A549 (cell line): Measurements from ENCODE around the gene CPT1B. TPM values are rescaled to one million over a fixed set of nuclear protein-coding genes. Genes with fewer than 3 reads are reported as not detected.

Experiments used
- ATAC-seq, 2 experiments: fragments of 200-7000 bp in 1 of 2; fragments of >200 bp in 1 of 2; cut with Nextera tagmentation in 1 of 2; cut with Tn5 transposase in 1 of 2; 3 replicates each; pipeline versions ENCODE4 v1.8.0 to v1.9.1; 2018 to 2020; ENCODE audit warnings: mild to moderate bottlenecking in 1 of 2, moderate library complexity in 1 of 2
- CTCF ChIA-PET: fragments of 300-600 bp; sonication (Branson Sonifier 250); formaldehyde crosslinking; extraction: SDS; loops from one replicate; lab custom pipeline; 2021; ENCODE audit warnings: antibody characterized with exemption, inconsistent platforms; lab: Yijun Ruan, JAX
- POLR2A ChIA-PET: fragments of 350-600 bp; formaldehyde crosslinking; extraction: SDS; loops from one replicate; lab custom pipeline; 2021; ENCODE audit warnings: antibody characterized with exemption, inconsistent platforms; lab: Yijun Ruan, JAX
- DNase-seq, 2 experiments: peaks; one replicate each; pipeline versions ENCODE4 v3.0.0 to v3.0.0-alpha.2; 2011 to 2016; ENCODE audit warnings: low read depth in 1 of 2, low spot score in 1 of 2
- FAIRE-seq: peaks from 2 replicates; lab custom pipeline; 2011; peaks lifted over from hg19 to GRCh38; lab: Jason Lieb, UNC
- H3K27ac ChIP-seq, 2 experiments: fragments of >200 bp; sonication (Bioruptor Twin); formaldehyde crosslinking; 3 replicates each; pipeline ENCODE4 v1.5.1; 2016 to 2017
- H3K4me1 ChIP-seq: fragments of >200 bp; sonication (Bioruptor Twin); formaldehyde crosslinking; 3 replicates; pipeline ENCODE4 v1.6.1; 2016
- H3K4me2 ChIP-seq: fragments of >200 bp; sonication (Bioruptor Twin); formaldehyde crosslinking; 3 replicates; pipeline ENCODE4 v1.6.1; 2016
- H3K4me3 ChIP-seq: fragments of >200 bp; sonication (Bioruptor Twin); formaldehyde crosslinking; 3 replicates; pipeline ENCODE4 v1.5.1; 2016
- H3K9me3 ChIP-seq: fragments of >200 bp; sonication (Bioruptor Twin); formaldehyde crosslinking; 3 replicates; pipeline ENCODE4 v1.6.1; 2016
- BHLHE40 ChIP-seq: IDR thresholded peaks from 2 replicates; pipeline ENCODE4 v1.6.1; 2012; ENCODE audit warnings: low read depth, low read length, inconsistent platforms
- CBX2 ChIP-seq: fragments of 200-600 bp; sonication (generic); IDR thresholded peaks from 2 replicates; pipeline ENCODE4 v1.6.1; 2016; ENCODE audit warnings: low read depth, mild to moderate bottlenecking, borderline replicate concordance
- CHD2 ChIP-seq: fragments of 150-350 bp; IDR thresholded peaks from 2 replicates; pipeline ENCODE4 v1.6.1; 2014; ENCODE audit warnings: low read length; ENCODE audit not compliant: partially characterized antibody
- ESRRA ChIP-seq: fragments of 150-350 bp; IDR thresholded peaks from 2 replicates; pipeline ENCODE4 v1.6.1; 2014; ENCODE audit warnings: mild to moderate bottlenecking, low read length, borderline replicate concordance
- FOSB ChIP-seq: fragments of 250-450 bp; sonication (Bioruptor Pico); IDR thresholded peaks from 2 replicates; pipeline ENCODE4 v1.5.0; 2020; ENCODE audit warnings: mild to moderate bottlenecking, moderate library complexity
- HES2 ChIP-seq: fragments of >200 bp; sonication (Bioruptor Twin); formaldehyde crosslinking; IDR thresholded peaks from 2 replicates; pipeline ENCODE4 v1.6.1; 2016
- HEYL ChIP-seq: fragments of 250-450 bp; sonication (Bioruptor Pico); IDR thresholded peaks from 2 replicates; pipeline ENCODE4 v1.8.0; 2021; ENCODE audit warnings: mild to moderate bottlenecking, moderate library complexity
- HOXA7 ChIP-seq: fragments of 250-450 bp; sonication (Bioruptor Pico); IDR thresholded peaks from 2 replicates; pipeline ENCODE4 v1.5.0; 2020; ENCODE audit warnings: mild to moderate bottlenecking, moderate library complexity
- HOXB13 ChIP-seq: fragments of 250-450 bp; sonication (Bioruptor Pico); IDR thresholded peaks from 2 replicates; pipeline ENCODE4 v1.5.0; 2020; ENCODE audit warnings: low read depth, mild to moderate bottlenecking, moderate library complexity
- MAFK ChIP-seq: fragments of 450-650 bp; IDR thresholded peaks from 2 replicates; pipeline ENCODE4 v1.6.1; 2014; ENCODE audit not compliant: partially characterized antibody
- NR3C1 ChIP-seq: fragments of >200 bp; sonication (Bioruptor Twin); formaldehyde crosslinking; IDR thresholded peaks from 3 replicates; pipeline ENCODE4 v1.6.1; 2017
- PHF8 ChIP-seq: fragments of 200-600 bp; sonication (generic); IDR thresholded peaks from 2 replicates; pipeline ENCODE4 v1.6.1; 2016; ENCODE audit warnings: low read depth, mild to moderate bottlenecking, antibody characterized with exemption, moderate library complexity, borderline replicate concordance
- POLR2A ChIP-seq: IDR thresholded peaks from 2 replicates; pipeline ENCODE4 v1.6.1; 2012; ENCODE audit warnings: mild to moderate bottlenecking, low read length
- POLR2AphosphoS2 ChIP-seq: conservative IDR thresholded peaks from 2 replicates; pipeline ENCODE4 v1.6.1; 2012; ENCODE audit warnings: low read length, improper control_type of control experiment, inconsistent platforms
- RARB ChIP-seq: fragments of 250-450 bp; sonication (Bioruptor Pico); IDR thresholded peaks from 2 replicates; pipeline ENCODE4 v1.8.0; 2021; ENCODE audit warnings: mild to moderate bottlenecking, moderate library complexity
- RCOR1 ChIP-seq: fragments of 150-350 bp; IDR thresholded peaks from 2 replicates; pipeline ENCODE4 v1.6.1; 2014; ENCODE audit warnings: antibody characterized with exemption, low read length, low read depth
- REST ChIP-seq: fragments of 200-600 bp; sonication (generic); IDR thresholded peaks from 2 replicates; pipeline ENCODE4 v1.6.1; 2016; ENCODE audit warnings: antibody characterized with exemption, mild to moderate bottlenecking, moderate library complexity
- RNF2 ChIP-seq: fragments of 200-600 bp; sonication (generic); IDR thresholded peaks from 2 replicates; pipeline ENCODE4 v1.6.1; 2016; ENCODE audit warnings: low read depth, mild to moderate bottlenecking, antibody characterized with exemption, moderate library complexity, borderline replicate concordance
- SREBF2 ChIP-seq: fragments of 450-650 bp; IDR thresholded peaks from 2 replicates; pipeline ENCODE4 v1.6.1; 2014; ENCODE audit warnings: mild to moderate bottlenecking, moderate library complexity
- ZFP36 ChIP-seq: fragments of 450-650 bp; IDR thresholded peaks from 2 replicates; pipeline ENCODE4 v1.6.1; 2014; ENCODE audit warnings: borderline replicate concordance; ENCODE audit not compliant: partially characterized antibody
- WGBS: methylation state at CpG from one replicate; pipeline ENCODE4 v1.1.6; 2017; ENCODE audit errors: missing lambda C conversion rate; 5-methylcytosine and 5-hydroxymethylcytosine counted together
- polyA plus RNA-seq, 4 experiments: library from polyadenylated mRNA; depleted of rRNA in 3 of 4; stranded (reverse); fragments of >200 nt; fragmentation: RNase III in 1 of 4; extraction: RNeasy Plus Mini Kit Qiagen cat#74134 plus additional on column Dnase treatment in 1 of 4; gene quantifications; 2 replicates in 3 of 4; 3 replicates in 1 of 4; pipeline ENCODE4 v1.2.3, GENCODE V29; 2011 to 2017
- TF ChIP-seq, protein P1 (sequence below): IDR thresholded peaks from 2 replicates; pipeline ENCODE4 v1.6.1; 2012

The CPT1B gene
- polyA plus RNA-seq, 2 of the 4 experiments (the other 2 are of a cell fraction): 12.1 to 26.5 TPM

DNA sequence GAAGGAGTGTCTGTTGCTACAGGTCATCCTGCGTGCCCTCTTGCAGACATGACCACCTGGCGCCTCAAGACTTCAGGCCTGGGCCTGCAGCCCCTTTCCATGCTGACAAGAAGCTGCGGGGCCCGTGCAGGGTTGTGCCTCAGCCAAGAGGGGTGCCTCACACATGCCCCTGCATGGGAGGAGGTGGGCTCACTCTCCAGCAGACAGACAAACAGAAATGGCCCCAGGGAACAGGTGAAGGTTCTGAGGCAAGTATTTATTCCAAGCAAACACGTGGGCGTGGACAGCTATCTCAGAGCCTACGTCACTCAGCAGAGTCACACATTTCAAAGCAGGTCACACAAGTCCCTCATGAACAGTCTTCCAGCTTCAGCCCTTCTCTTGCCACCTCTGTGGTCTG is 9.6 kb downstream of the CPT1B start:
- 94% methylated on average over 7 of the region's 7 CpGs for WGBS
- ChIA-PET CTCF (interaction anchor here (3.0 kb wide), 1 partner anchor 52 kb away, joined by 10 read pairs; no protein-coding TSS in a partner anchor), POLR2A (no interaction called here)
- Histone ChIP-seq H3K4me2 (no peak overlapping the region), H3K9me3 (no peaks in the 10 kb centered on the region), H3K4me3 (no peak overlapping the region), H3K4me1 (no peaks in the 10 kb centered on the region), H3K27ac (no peak overlapping the region)
- DNase-seq: no peak
- FAIRE-seq: no peak
- no peak for ATAC-seq
- no peak for TF ChIP-seq HES2
- no peak for TF ChIP-seq SREBF2
- no peak for TF ChIP-seq CHD2
- TF ChIP-seq RARB (CRISPR knock-in tag): no peak
- TF ChIP-seq CBX2: no peak
- no peak for TF ChIP-seq REST
- no peak for TF ChIP-seq FOSB (CRISPR knock-in tag)
- TF ChIP-seq POLR2A: no peak
- TF ChIP-seq NR3C1: no peak
- TF ChIP-seq HEYL: no peak
- no peak for TF ChIP-seq ESRRA
- no peak for TF ChIP-seq PHF8
- TF ChIP-seq HOXB13 (CRISPR knock-in tag): no peak
- no peak for TF ChIP-seq POLR2AphosphoS2
- no peak for TF ChIP-seq ZFP36

DNA sequence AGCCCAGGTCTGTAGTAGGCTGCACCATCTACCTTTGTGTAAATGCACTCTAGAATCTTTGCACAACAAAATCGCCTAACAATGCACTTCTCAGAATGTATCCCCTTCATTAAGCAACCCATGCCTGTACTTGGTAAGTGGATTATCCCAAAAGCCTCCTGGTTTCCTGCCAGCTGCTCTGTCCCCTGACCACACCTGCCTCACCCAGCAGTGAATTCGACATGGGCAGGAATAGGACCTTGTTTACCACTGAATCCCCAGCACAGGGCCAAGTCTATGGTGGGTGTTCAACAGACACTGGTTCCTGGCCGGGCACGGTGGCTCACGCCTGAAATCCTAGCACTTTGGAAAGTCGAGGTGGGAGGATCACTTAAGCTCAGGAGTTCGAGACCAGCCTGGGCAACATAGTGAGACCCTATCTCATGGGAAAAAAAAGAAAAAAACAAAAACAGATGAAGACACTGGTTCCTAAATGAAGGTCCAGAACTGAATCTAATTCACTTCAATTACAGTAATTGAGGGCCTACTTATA is 10.4 kb downstream of the CPT1B start:
- Histone ChIP-seq H3K4me2 (no peak overlapping the region), H3K9me3 (no peaks in the 10 kb centered on the region), H3K4me3 (no peak overlapping the region)
- ChIA-PET POLR2A (no interaction called here), CTCF (interaction anchor here (3.0 kb wide), 1 partner anchor 53 kb away, joined by 10 read pairs; no protein-coding TSS in a partner anchor)
- ATAC-seq (no peak), FAIRE-seq (no peak), DNase-seq (no peak)
- no peak for TF ChIP-seq RCOR1
- TF ChIP-seq SREBF2: no peak
- no peak for TF ChIP-seq POLR2AphosphoS2
- no peak for TF ChIP-seq CBX2
- no peak for TF ChIP-seq REST
- no peak for TF ChIP-seq MAFK
- TF ChIP-seq CHD2: no peak
- TF ChIP-seq NR3C1: no peak
- TF ChIP-seq BHLHE40: no peak
- no peak for TF ChIP-seq RNF2
- TF ChIP-seq HOXA7 (CRISPR knock-in tag): no peak
- TF ChIP-seq, protein P1, sequence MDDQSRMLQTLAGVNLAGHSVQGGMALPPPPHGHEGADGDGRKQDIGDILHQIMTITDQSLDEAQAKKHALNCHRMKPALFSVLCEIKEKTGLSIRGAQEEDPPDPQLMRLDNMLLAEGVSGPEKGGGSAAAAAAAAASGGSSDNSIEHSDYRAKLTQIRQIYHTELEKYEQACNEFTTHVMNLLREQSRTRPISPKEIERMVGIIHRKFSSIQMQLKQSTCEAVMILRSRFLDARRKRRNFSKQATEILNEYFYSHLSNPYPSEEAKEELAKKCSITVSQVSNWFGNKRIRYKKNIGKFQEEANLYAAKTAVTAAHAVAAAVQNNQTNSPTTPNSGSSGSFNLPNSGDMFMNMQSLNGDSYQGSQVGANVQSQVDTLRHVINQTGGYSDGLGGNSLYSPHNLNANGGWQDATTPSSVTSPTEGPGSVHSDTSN: no peak
- no peak for TF ChIP-seq HOXB13 (CRISPR knock-in tag)
- TF ChIP-seq, all 56 proteins: peak for 0
- no peaks in the 10 kb centered on the region for H3K4me1 ChIP-seq
- 80% methylated on average over 7 of the region's 7 CpGs for WGBS
- H3K27ac ChIP-seq: no peak overlapping the region
